Astrocyte of the spinal cord (primary cell): ENCODE data around the gene AQP12A.

Source experiments
- DNase-seq: peaks from one replicate; pipeline ENCODE4 v3.0.0; 2011; ENCODE audit warnings: low read depth, low spot score
- H3K4me3 ChIP-seq: 2 replicates; pipeline ENCODE4 v1.5.1; 2011; ENCODE audit warnings: low read depth, mild to moderate bottlenecking, low read length, moderate library complexity
- in situ Hi-C: cut with HindIII; loops from 2 replicates; pipeline ENCODE4 v1.10.0; 2017; ENCODE audit warnings: low sequenced_read_pairs
- TF ChIP-seq, protein P1 (sequence below): IDR thresholded peaks from 2 replicates; pipeline ENCODE4 v1.5.1; 2012; ENCODE audit warnings: low read depth, mild to moderate bottlenecking, low read length, inconsistent platforms

The AQP12A gene

DNA sequence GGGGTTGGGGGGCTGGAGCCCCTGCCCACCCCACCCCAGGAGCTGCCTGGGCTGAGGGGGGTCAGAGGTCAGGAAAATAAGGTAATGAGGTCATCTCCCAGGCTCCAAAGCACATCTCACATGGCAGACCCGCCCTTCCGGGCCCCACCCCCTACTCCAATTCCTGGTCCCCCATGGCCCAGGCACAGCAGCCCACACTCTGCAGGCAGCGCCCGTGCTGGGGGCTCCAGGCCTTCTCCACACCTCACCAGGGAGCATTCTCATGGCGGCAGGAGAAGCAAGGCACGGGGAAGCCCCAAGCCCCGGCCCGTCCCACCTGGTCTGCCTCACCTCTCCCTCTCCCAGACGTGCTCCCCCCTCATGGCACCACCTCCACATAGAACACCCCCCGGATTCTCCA lies 43.8 kb downstream of the AQP12A start:
- in situ Hi-C loops = no loop called here
- no peak for DNase-seq
- TF ChIP-seq, protein P1, sequence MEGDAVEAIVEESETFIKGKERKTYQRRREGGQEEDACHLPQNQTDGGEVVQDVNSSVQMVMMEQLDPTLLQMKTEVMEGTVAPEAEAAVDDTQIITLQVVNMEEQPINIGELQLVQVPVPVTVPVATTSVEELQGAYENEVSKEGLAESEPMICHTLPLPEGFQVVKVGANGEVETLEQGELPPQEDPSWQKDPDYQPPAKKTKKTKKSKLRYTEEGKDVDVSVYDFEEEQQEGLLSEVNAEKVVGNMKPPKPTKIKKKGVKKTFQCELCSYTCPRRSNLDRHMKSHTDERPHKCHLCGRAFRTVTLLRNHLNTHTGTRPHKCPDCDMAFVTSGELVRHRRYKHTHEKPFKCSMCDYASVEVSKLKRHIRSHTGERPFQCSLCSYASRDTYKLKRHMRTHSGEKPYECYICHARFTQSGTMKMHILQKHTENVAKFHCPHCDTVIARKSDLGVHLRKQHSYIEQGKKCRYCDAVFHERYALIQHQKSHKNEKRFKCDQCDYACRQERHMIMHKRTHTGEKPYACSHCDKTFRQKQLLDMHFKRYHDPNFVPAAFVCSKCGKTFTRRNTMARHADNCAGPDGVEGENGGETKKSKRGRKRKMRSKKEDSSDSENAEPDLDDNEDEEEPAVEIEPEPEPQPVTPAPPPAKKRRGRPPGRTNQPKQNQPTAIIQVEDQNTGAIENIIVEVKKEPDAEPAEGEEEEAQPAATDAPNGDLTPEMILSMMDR = no peak
- H3K4me3 ChIP-seq = no peak overlapping the region

DNA sequence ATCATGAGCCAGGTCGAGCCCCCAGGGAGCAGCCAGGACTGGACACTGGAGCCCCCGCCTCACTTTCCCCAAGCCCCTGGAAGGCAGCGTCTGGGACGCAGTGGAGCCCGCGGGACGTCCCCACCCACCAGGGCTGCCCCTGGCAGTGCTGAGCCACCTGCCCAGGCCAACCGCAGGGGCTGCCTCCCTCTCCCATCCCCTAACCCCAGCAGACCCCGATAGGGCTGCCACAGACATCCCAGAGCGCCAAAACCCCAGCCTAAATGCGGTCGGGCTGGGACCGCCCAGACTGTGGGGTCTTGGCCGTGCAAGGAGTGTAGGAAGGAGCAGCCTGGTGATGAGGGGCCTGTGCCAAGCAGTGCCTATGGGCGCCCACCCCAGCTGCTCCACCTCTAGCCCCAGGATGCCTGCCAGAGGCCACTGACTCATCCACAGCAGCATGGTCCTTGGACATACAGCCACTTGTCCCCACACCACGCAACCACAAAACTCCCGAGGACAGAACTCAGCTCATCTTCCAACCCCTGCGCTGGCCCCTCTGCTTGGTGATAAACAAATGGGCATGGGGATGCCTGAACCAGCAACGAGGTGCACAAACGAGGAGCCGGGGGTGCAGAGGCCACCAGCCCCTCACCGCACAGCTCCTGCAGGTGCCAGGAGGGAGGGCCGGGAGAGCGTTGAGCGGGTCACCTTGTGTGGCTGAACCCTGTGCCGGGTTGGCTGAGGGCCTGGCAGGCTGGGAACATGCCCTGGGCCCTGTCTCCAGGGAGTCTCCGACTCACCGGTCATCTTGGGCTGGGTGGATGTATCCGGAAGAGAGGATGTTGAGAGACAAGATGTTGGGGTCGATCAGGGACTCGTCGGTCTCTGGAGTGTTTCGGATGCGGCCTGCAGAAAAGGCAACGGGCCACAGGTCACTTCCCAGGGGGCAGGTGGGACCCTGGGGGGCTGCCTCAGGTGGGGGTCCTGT lies 44.9 kb downstream of the AQP12A start:
- no peak for DNase-seq
- no peak overlapping the region for H3K4me3 ChIP-seq
- TF ChIP-seq, protein P1 = no peak
- in situ Hi-C loops = no loop called here

DNA sequence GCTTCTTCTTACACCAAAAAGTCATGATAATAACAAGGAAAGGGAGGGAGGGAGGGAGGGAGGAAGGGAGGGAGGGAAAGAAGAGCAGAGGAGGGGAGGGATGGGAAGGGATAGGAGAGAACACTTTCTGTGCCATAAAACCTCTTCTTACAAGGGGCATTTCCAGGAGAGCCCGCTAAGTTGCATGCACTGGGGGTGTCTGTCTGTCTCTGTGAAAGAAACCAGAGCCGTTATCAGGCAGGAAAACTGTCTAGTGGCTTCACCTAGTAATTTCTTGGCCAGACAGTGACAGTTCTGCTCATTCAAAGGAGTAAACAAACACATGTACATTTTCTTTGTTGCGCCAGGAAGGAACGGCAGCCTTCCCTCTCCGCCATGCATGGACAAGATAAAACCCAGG lies 45.8 kb downstream of the AQP12A start:
- no peak for DNase-seq
- TF ChIP-seq, protein P1 = no peak
- H3K4me3 ChIP-seq = no peak overlapping the region
- in situ Hi-C loops = no loop called here

DNA sequence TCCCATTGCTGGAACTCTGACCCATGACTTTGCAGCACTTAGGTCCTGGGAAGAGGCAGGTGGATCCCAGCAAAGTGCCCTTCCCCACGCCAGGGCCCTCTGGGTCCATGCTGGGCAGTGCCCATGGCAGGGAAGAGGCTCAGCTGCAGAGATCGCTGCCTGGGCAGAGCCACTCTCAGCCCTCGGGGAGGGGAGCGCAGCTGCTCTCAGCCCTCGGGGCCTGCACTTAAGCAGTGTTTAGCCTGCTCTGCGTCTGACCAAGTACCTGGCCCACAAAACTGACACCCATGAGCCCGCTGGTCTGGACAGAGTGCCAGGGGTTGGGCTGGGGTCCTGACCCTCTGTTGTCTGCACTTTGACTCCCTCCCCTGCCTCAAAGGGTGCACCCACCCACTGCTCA lies 46.3 kb downstream of the AQP12A start:
- no peak overlapping the region for H3K4me3 ChIP-seq
- TF ChIP-seq, protein P1 = no peak
- no peak for DNase-seq
- in situ Hi-C loops = no loop called here

DNA sequence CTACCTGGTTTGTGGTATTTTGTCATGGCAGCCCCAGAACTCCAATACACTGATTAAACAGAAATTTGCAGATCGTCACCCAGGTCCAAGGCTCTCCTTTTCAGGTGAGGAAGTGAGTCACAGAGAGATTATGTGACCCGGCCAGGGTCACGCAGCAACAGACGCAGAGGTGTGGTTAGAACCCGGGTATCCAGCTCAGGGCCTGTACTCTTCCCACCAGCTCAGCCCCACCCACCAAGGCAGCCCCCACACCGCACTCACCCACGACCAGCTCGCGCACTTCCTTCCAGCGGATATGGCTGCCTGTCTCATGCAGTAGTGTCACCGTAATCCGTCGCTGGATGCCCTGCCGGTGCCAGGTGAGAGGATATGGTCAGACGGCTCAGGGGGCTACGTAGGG lies 48.1 kb downstream of the AQP12A start:
- TF ChIP-seq, protein P1 = no peak
- no peak overlapping the region for H3K4me3 ChIP-seq
- in situ Hi-C loops = no loop called here
- DNase-seq = no peak

DNA sequence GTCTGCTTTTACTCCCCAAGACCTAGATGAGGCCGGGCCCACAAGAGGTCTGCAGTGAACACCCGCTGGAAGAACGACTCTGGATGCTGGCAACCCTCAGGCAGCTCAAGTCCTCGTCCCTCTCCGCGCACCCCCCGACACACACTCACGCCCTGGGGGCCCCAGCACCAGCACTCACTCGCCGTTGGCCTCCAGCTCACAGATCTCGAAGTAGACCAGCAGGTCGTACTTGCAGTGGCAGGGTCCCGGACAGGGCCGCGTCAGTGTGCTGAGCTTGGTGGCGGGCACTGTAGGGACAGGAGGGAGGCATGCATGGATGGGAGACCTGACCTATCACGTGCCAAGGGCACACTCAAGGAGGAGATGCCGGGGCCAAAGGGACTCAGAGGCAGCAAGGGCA lies 49.4 kb downstream of the AQP12A start:
- in situ Hi-C loops = no loop called here
- TF ChIP-seq, protein P1 = no peak
- no peak overlapping the region for H3K4me3 ChIP-seq
- no peak for DNase-seq
